ENCODE results near the gene CDC42BPA. TPM values are rescaled to one million over a fixed set of nuclear protein-coding genes. Genes with fewer than 3 reads are reported as not detected.

The CDC42BPA gene
- total and polyA plus RNA-seq, 2 donors (not counting 1 experiment from before 2014, with no cell fraction given) = 26.4 to 77.1 TPM

GRCh38 chr1:227214207-227214606 is 104.1 kb downstream of the CDC42BPA start:
- H3K4me2 ChIP-seq (ENCODE audit: extremely low read depth, insufficient read depth, low read length) = no peak overlapping the region
- no peaks in the 10 kb centered on the region for H3K27me3 ChIP-seq (ENCODE audit: control insufficient read depth, insufficient read depth, low read length)
- no peak overlapping the region for H2AFZ ChIP-seq (ENCODE audit: low read length)
- H3K9ac ChIP-seq (ENCODE audit: insufficient read depth, low read length) = no peak overlapping the region
- no peaks in the 10 kb centered on the region for H4K20me1 ChIP-seq (ENCODE audit: control insufficient read depth, extremely low read depth, insufficient read depth, low read length)
- H3K9me3 ChIP-seq (ENCODE audit: control insufficient read depth, insufficient read depth, low read depth, low read length) = no peaks in the 10 kb centered on the region
- peaks cover 2% of the 10 kb centered on the region for H3K4me1 ChIP-seq (ENCODE audit: control insufficient read depth, extremely low read depth, insufficient read depth, low read length)
- peaks cover 14% of the 10 kb centered on the region for H3K79me2 ChIP-seq (ENCODE audit: control insufficient read depth, insufficient read depth, low read length)
- TF ChIP-seq EZH2 (IDR thresholded peaks at IDR 0.05; ENCODE audit: low read length, missing control alignments) = no peak
- TF ChIP-seq, protein P1, sequence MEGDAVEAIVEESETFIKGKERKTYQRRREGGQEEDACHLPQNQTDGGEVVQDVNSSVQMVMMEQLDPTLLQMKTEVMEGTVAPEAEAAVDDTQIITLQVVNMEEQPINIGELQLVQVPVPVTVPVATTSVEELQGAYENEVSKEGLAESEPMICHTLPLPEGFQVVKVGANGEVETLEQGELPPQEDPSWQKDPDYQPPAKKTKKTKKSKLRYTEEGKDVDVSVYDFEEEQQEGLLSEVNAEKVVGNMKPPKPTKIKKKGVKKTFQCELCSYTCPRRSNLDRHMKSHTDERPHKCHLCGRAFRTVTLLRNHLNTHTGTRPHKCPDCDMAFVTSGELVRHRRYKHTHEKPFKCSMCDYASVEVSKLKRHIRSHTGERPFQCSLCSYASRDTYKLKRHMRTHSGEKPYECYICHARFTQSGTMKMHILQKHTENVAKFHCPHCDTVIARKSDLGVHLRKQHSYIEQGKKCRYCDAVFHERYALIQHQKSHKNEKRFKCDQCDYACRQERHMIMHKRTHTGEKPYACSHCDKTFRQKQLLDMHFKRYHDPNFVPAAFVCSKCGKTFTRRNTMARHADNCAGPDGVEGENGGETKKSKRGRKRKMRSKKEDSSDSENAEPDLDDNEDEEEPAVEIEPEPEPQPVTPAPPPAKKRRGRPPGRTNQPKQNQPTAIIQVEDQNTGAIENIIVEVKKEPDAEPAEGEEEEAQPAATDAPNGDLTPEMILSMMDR (conservative IDR thresholded peaks at IDR 0.05 in 1 of 2, IDR thresholded peaks at IDR 0.05 in 1 of 2; ENCODE audit: low read depth in 1 of 2, low read length in 2 of 2) = no peak
- no peaks in the 10 kb centered on the region for H3K36me3 ChIP-seq (ENCODE audit: control insufficient read depth, insufficient read depth, low read length)
- H3K27ac ChIP-seq (ENCODE audit: insufficient read depth, low read length) = no peak overlapping the region
- no peak for DNase-seq (ENCODE audit: low read depth in 2 of 2)
- no peak overlapping the region for H3K4me3 ChIP-seq (replicated peaks in 1 of 4; ENCODE audit: control extremely low read depth in 1 of 4, insufficient read depth in 1 of 4, low read depth in 3 of 4, low read length in 4 of 4)

DNA sequence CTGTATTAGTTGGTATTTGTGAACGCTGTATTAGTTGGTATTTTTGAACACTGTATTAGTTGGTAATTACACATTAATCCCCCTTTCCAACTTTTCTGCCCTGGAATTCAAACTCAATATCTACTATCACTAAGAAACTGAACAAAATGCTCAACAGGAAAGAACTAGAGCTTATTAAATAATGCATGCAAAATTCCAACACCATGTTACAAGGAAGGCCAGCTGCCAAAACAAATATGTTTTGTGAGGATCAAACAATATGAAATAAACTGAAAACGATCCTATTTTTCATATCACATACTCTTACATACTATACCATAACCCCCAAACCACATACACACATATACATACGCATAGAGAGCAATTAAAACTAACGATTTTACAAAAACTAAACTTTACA is 104.9 kb downstream of the CDC42BPA start:
- H3K9me3 ChIP-seq (ENCODE audit: control insufficient read depth, insufficient read depth, low read depth, low read length) = no peaks in the 10 kb centered on the region
- H3K27ac ChIP-seq (ENCODE audit: insufficient read depth, low read length) = no peak overlapping the region
- H3K9ac ChIP-seq (ENCODE audit: insufficient read depth, low read length) = no peak overlapping the region
- H4K20me1 ChIP-seq (ENCODE audit: control insufficient read depth, extremely low read depth, insufficient read depth, low read length) = no peaks in the 10 kb centered on the region
- peaks cover 14% of the 10 kb centered on the region for H3K79me2 ChIP-seq (ENCODE audit: control insufficient read depth, insufficient read depth, low read length)
- TF ChIP-seq, protein P1 (conservative IDR thresholded peaks at IDR 0.05 in 1 of 2, IDR thresholded peaks at IDR 0.05 in 1 of 2; ENCODE audit: low read depth in 1 of 2, low read length in 2 of 2) = no peak
- TF ChIP-seq EZH2 (IDR thresholded peaks at IDR 0.05; ENCODE audit: low read length, missing control alignments) = no peak
- H2AFZ ChIP-seq (ENCODE audit: low read length) = no peak overlapping the region
- H3K4me1 ChIP-seq (ENCODE audit: control insufficient read depth, extremely low read depth, insufficient read depth, low read length) = peaks cover 2% of the 10 kb centered on the region
- no peak overlapping the region for H3K4me2 ChIP-seq (ENCODE audit: extremely low read depth, insufficient read depth, low read length)
- H3K36me3 ChIP-seq (ENCODE audit: control insufficient read depth, insufficient read depth, low read length) = no peaks in the 10 kb centered on the region
- no peak overlapping the region for H3K4me3 ChIP-seq (replicated peaks in 1 of 4; ENCODE audit: control extremely low read depth in 1 of 4, insufficient read depth in 1 of 4, low read depth in 3 of 4, low read length in 4 of 4)
- no peaks in the 10 kb centered on the region for H3K27me3 ChIP-seq (ENCODE audit: control insufficient read depth, insufficient read depth, low read length)
- DNase-seq (ENCODE audit: low read depth in 2 of 2) = no peak

DNA sequence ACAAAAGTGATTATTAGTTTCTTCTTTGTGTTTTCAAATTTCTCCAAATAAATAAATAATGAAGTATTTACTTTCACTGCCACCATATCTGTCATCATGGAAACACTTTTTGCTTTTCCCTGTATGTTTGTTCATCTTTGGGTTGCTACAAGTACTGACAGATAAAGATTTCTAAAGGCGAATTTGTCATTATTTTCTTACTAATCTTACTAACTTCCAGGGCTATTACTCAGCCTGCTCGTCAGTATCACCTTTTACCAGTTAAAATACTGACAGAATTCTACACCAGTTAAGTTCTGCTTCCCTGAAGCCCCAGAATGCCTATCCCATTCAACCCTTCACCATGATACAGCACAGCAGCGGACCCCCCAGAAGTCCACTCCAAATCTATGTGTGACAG is 106.1 kb downstream of the CDC42BPA start:
- H2AFZ ChIP-seq (ENCODE audit: low read length) = no peak overlapping the region
- H3K4me2 ChIP-seq (ENCODE audit: extremely low read depth, insufficient read depth, low read length) = no peak overlapping the region
- H3K79me2 ChIP-seq (ENCODE audit: control insufficient read depth, insufficient read depth, low read length) = peaks cover 12% of the 10 kb centered on the region
- H3K4me1 ChIP-seq (ENCODE audit: control insufficient read depth, extremely low read depth, insufficient read depth, low read length) = peaks cover 2% of the 10 kb centered on the region
- no peak overlapping the region for H3K9ac ChIP-seq (ENCODE audit: insufficient read depth, low read length)
- H3K27ac ChIP-seq (ENCODE audit: insufficient read depth, low read length) = no peak overlapping the region
- no peak overlapping the region for H3K4me3 ChIP-seq (replicated peaks in 1 of 4; ENCODE audit: control extremely low read depth in 1 of 4, insufficient read depth in 1 of 4, low read depth in 3 of 4, low read length in 4 of 4)
- H3K27me3 ChIP-seq (ENCODE audit: control insufficient read depth, insufficient read depth, low read length) = no peaks in the 10 kb centered on the region
- no peaks in the 10 kb centered on the region for H3K9me3 ChIP-seq (ENCODE audit: control insufficient read depth, insufficient read depth, low read depth, low read length)
- peak in 1 of 2 donors; percentile 3 for DNase-seq (ENCODE audit: low read depth in 2 of 2)
- H3K36me3 ChIP-seq (ENCODE audit: control insufficient read depth, insufficient read depth, low read length) = no peaks in the 10 kb centered on the region
- H4K20me1 ChIP-seq (ENCODE audit: control insufficient read depth, extremely low read depth, insufficient read depth, low read length) = no peaks in the 10 kb centered on the region
- TF ChIP-seq, protein P1 (conservative IDR thresholded peaks at IDR 0.05 in 1 of 2, IDR thresholded peaks at IDR 0.05 in 1 of 2; ENCODE audit: low read depth in 1 of 2, low read length in 2 of 2) = no peak
- TF ChIP-seq EZH2 (IDR thresholded peaks at IDR 0.05; ENCODE audit: low read length, missing control alignments) = no peak
